Stimulated activated CD4-positive, alpha-beta T cell treated with anti-CD3 and anti-CD28 coated beads, Interleukin-12 subunit alpha, Interleukin-12 subunit beta, amount 100 ng/mL, for 24 hours (primary cell): ENCODE results near the gene TTC31.
"Not testable (repeated sequence)": the region's sequence is repeated elsewhere in the genome, so short reads cannot be mapped to it uniquely, and the experiment has no call there.

Experiments
- DNase-seq, 2 experiments: peaks; one replicate each; pipeline ENCODE4 v3.0.0-alpha.2; 2020; ENCODE audit warnings: low read depth in 2 of 2

The TTC31 gene

GRCh38 chr2:74482801-74483674, at the start of gene TTC31, which contains the start of gene CCDC142:
Gene TTC31, plus strand, starts transcription at chr2:74483081. Its CDS starts 15 bp downstream, at chr2:74483096.
Gene CCDC142, minus strand, starts transcription at chr2:74482998. Its CDS starts 161 bp downstream, at chr2:74482837.
- DNase-seq: peak; percentile 85 to 93

DNA sequence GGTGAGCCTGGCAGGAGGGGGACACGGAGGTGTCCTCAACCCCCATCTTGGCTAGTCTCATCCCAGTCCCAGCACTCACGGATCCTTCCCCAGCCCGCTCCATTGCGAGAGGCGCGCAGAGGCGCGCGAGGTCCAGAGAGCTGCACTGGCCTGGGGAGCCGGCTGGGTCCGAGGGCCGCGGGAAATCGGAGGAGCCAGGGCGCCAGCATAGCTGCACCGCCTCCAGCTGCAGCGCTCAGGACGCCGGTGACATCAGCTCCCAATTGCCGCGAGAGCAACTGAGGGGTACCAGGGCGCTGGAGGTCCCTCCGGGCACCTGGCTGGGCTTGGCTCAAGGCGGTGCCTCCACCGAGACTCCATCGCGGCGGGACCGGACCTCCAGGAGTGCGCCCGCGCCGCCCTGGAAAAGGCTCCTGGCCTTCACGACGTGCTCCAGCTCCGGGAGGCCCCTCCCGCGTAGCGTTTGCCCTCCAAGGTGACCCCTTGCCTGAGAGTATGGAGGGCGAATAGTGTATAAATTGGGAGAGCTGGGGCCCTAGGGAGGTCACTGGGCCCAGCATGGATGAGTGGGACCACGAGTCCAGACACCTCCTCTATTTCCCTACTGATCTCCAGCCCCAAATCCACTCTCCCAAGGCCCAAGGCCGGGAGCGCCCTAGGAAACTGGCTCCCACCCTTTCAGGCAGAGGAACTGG, 46.6 kb upstream of the TTC31 start:
- no peak for DNase-seq

GRCh38 chr2:74436848-74437695, 45.8 kb upstream of the TTC31 start:
- no peak for DNase-seq

GRCh38 chr2:74438248-74438647, 44.6 kb upstream of the TTC31 start:
- no peak for DNase-seq

- no peak for DNase-seq
Measured at GRCh38 chr2:74439373-74439772, 43.5 kb upstream of the TTC31 start.

DNA sequence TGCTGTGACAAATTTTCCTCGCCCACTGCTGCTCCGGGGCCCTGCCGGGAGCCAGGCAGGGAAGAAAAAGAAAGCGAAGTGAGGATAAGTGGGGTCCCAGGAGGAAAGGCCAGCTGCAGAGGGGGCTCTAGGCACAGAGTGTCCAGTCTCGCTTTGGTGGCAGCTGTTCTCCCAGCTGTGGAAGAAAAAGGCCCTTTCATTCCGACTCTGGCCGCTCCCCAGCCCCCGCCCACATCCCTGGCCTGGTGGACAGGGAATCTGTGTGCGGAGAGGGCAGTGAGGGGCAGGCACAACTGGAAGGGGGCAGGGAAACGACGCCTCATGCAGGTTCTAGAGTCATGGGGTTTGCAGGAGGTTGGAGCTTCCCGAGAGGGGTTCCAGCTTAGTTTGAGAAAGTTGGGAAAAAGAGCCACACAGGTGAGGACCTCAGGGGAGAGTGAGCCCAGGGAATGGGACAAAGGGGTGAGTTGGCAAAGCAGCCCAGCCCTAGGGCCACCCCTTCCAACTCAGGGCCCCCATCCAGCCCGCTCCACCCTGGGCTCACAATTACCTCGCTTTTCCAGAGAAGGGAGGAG, 43.0 kb upstream of the TTC31 start:
- DNase-seq: no peak

GRCh38 chr2:74440378-74441169, 42.3 kb upstream of the TTC31 start:
- peak in 1 of 2 experiments; percentile 52 for DNase-seq

DNA sequence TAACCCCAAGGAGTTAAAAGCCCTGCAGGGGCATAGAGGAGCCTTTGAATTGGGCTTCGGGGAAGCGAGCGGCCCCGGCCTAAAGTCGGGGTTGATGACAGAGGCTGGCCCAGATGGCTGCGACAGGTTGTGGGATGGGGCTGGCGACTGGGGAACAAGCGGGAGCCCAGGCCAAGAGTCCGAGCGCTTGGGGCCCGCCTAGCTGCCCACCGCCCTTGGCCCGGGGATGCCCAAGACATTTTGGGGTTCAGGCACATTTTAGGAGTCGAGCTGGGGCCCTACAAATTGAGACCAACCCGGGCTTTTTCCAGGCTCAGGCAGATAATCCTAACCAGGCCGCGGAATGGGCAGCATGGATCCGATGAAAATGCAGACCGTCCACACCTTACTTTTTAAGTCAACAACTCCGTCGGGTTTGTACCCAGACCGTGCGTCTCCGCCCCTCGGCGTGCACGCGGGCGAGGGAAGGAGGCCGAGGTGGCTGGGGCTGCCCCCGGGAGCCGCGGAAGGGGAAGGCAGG, 41.7 kb upstream of the TTC31 start:
- no peak for DNase-seq

DNA sequence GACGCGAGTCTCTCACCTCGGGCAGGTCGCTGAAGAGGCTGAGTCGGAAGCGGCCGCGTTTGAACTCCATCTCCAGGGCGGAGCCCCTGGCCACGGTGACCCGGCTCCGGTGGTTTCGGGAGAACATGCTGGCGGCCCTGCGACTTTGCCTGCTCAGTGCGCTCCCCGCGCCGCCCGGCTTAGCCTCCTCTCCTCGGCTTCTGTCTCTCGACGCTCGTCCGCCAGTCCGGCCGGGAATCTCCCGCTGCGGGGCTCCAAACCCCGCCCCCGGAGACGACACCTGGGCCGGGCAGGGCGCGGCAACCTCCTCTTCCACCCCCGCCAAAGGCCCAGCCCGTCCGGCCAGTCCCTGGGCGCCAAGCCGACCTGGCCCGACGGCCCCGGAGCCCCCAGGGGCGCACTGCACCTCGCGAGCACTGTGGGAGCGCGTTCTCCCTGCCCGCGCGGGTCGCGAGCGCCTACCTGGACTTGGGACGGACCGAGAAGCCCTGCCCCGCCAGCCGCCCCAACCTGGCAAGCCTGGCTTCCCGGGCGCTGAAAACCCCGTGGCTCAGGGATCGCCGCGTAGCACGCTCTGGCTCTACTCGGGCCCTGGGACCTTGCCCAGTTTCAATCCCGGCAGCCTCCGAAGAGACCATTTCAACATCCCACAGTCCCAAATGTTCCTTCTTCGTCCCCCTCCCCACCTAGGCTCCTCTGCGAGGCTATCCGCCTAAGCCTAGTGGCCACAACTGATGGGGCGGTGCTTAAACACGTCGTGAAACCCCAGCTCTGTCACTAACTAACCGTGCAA, 41.0 kb upstream of the TTC31 start, which contains the start of gene RTKN:
RTKN (minus strand) TSS at position 248 of the 793 bp plus-strand sequence; CDS start at position 127, 121 bp downstream.
- no peak for DNase-seq

DNA sequence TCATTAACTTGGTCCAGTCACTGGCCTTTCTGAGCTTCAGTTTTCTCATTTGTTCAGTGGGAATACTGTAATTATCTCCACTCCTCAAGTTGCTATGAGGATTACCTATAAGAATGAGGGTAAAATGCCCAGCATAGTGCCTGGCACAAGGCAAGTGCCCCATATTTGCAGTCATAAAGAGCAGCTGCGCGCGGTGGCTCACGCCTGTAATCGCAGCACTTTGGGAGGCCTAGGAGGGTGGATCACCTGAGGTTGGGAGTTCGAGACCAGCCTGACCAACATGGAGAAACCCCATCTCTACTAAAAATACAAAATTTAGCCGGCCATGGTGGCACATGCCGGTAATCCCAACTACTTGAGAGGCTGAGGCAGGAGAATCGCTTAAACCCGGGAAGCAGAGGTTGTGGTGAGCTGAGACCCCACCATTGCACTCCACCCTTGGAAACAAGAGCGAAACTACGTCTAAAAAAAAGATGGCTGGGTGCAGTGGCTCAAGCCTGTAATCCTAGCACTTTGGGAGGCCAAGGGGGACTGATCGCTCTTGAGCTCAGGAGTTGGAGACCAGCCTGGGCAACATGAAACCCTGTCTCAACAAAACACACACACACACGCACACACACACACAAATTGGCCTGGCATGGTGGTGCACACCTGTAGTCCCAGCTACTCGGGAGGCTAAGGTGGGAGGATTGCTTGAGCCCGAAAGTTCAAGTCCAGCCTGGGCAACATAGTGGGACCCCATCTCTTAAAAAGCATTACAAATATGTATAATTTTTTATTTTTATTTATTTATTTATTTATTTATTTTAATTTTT, 40.2 kb upstream of the TTC31 start:
- not testable (repeated sequence) for DNase-seq

DNA sequence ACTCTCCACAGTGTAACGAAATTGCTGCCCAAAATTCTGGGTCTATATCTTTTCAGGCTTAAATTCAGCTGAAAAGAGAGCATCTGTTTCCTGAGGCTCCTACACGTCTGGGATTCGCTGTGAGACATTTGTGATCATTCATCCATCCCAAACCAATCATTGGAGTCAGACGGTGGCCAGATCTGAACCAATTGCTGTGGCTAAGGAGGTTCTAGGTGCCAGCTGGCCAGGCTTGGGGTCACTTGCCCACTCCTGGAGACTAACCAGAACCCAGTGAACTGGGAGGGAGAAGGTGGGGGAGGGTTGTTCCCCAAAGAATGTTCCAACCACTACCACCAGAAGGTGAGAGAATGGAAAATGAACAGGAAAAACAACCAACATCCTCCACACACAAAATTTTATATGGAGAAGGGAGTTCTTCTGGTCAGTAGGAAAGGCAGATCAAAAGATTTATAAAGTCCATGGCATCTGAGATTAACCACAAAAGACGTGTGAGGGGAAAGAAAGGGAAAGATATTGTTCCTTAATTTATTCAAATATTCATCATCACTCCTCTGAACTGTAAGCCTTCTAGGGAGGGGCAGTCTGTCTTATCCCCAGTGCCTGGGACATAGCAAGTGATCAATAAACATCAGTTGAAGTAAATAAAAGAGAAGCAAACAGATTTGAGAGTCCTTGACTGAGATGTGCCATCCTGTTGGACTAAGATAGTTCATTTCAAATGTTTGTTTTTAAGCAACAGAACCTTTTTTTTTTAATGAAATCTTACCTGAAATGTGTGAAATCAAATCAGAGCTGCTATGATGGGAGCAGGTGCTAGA, 38.2 kb upstream of the TTC31 start:
- no peak for DNase-seq

- no peak for DNase-seq
Measured at GRCh38 chr2:74447230-74447999, 35.5 kb upstream of the TTC31 start.

- DNase-seq: no peak
Measured at GRCh38 chr2:74448771-74449170, 34.1 kb upstream of the TTC31 start.

- DNase-seq: no peak
Measured at GRCh38 chr2:74450570-74451190, 32.2 kb upstream of the TTC31 start.

DNA sequence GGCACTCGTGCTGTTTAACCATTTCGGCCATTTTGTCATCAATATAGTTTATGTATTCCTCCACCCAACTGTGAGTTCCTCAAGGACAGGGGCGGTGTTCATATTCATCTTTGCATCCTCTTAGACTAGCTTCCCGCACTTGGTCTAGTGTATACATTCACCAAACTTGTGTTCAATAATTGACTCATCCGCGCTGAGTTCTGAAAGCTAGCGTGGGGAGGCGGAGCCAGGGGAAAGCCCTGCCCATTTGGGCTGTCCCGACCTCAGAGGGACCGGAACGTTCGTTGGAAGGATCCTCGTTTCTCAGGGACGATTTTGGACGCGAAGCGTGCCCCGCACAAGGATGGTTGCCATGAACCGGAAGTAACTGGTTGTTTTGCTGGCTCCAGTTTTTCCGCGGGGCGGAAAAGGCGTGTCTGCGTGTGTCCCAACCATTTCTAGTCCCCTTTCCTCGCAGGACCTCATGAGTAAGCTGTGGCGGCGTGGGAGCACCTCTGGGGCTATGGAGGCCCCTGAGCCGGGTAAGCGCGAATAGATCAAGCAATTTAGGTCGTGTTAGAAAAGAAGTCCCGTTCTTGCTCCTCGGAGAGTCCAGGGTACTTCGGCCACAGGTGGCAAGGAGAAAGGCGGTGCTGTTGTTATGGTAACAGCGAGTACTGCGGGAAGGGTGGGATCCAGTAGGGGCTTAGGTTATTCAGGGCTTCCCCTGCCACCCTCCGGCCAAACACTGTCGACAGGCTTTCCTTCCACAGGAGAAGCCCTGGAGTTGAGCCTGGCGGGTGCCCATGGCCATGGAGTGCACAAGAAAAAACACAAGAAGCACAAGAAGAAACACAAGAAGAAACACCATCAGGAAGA, 28.0 kb upstream of the TTC31 start, which contains the start of gene INO80B:
INO80B (plus strand) TSS at position 434 of the 858 bp plus-strand sequence; CDS start at position 464, 30 bp downstream.
- peak; percentile 95 to 98 for DNase-seq
